ENCODE results near the gene TAX1BP1.

GRCh38 chr7:27777662-27778061, 37.7 kb downstream of the TAX1BP1 start:
- TF ChIP-seq, protein P1, sequence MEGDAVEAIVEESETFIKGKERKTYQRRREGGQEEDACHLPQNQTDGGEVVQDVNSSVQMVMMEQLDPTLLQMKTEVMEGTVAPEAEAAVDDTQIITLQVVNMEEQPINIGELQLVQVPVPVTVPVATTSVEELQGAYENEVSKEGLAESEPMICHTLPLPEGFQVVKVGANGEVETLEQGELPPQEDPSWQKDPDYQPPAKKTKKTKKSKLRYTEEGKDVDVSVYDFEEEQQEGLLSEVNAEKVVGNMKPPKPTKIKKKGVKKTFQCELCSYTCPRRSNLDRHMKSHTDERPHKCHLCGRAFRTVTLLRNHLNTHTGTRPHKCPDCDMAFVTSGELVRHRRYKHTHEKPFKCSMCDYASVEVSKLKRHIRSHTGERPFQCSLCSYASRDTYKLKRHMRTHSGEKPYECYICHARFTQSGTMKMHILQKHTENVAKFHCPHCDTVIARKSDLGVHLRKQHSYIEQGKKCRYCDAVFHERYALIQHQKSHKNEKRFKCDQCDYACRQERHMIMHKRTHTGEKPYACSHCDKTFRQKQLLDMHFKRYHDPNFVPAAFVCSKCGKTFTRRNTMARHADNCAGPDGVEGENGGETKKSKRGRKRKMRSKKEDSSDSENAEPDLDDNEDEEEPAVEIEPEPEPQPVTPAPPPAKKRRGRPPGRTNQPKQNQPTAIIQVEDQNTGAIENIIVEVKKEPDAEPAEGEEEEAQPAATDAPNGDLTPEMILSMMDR (conservative IDR thresholded peaks at IDR 0.05): no peak
- no peak for TF ChIP-seq ZFX (IDR thresholded peaks at IDR 0.05)

All from C4-2B (cell line).